SU-DHL-6 (cell line): ENCODE measurements around the gene DDX46.

Source experiments
- EZH2phosphoT487 ChIP-seq: fragments of 200-600 bp; sonication (generic), shearing (Covaris generic); conservative IDR thresholded peaks from 2 replicates; pipeline ENCODE4 v1.6.1; 2018; ENCODE audit warnings: mild to moderate bottlenecking, antibody characterized with exemption, low read length, moderate library complexity, mixed read lengths
- TF ChIP-seq, protein P1 (sequence below): fragments of 200-600 bp; sonication (generic); IDR thresholded peaks from one replicate; pipeline ENCODE4 v1.5.1; 2017; ENCODE audit warnings: antibody characterized with exemption, mild to moderate bottlenecking, low read length, moderate library complexity; ENCODE audit not compliant: insufficient read depth, poor library complexity, severe bottlenecking

DNA sequence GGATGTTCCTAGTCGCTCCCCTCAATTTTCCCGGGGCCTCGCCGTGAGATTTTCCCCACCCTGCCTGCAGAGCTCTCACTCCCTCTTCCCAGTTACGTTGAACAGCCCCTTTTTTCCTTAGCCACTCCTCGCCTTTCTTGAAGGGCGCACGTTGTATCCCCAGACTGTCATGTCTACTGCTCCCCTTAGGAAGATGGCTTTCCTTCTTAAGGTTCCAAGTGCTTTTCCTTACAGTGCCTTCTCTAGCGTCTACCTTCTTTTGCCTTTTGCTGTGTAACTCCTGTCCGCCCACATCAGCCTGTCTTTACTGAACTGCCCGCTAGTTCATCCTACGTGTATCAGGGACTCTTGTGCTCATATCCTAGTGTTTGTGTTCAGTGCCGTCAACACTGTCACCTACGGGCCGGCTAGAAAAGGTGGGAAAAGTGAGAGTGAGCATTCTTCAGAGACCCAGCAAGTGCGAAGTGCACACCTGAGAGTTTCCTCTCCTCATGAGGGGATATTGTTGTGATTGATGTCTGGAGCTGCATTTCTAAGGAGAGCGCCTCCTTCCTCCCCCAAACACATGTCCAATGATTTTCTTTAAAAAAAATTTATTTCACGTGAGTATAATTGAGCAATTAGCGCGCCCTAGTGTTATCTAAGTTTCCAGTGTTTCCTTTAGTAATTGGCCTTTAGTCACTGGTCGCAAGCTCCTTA lies 19.5 kb upstream of the DDX46 start:
- TF ChIP-seq, protein P1, sequence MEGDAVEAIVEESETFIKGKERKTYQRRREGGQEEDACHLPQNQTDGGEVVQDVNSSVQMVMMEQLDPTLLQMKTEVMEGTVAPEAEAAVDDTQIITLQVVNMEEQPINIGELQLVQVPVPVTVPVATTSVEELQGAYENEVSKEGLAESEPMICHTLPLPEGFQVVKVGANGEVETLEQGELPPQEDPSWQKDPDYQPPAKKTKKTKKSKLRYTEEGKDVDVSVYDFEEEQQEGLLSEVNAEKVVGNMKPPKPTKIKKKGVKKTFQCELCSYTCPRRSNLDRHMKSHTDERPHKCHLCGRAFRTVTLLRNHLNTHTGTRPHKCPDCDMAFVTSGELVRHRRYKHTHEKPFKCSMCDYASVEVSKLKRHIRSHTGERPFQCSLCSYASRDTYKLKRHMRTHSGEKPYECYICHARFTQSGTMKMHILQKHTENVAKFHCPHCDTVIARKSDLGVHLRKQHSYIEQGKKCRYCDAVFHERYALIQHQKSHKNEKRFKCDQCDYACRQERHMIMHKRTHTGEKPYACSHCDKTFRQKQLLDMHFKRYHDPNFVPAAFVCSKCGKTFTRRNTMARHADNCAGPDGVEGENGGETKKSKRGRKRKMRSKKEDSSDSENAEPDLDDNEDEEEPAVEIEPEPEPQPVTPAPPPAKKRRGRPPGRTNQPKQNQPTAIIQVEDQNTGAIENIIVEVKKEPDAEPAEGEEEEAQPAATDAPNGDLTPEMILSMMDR: peak; percentile 48
- no peak for TF ChIP-seq EZH2phosphoT487
